HG03575 (cell line): ENCODE data around the gene SNURF.
"Not testable (repeated sequence)": the region's sequence is repeated elsewhere in the genome, so short reads cannot be mapped to it uniquely, and the experiment has no call there.

Experiments
- ATAC-seq: cut with Tn5 transposase; IDR thresholded peaks from one replicate; pipeline ENCODE4 v1.9.1; 2021; ENCODE audit not compliant: unreplicated experiment, insufficient number of reproducible peaks, low FRiP score; ENCODE audit errors: extremely low read depth

The SNURF gene

GRCh38 chr15:24962880-24963279, 8.1 kb downstream of the SNURF start:
- no peak for ATAC-seq

DNA sequence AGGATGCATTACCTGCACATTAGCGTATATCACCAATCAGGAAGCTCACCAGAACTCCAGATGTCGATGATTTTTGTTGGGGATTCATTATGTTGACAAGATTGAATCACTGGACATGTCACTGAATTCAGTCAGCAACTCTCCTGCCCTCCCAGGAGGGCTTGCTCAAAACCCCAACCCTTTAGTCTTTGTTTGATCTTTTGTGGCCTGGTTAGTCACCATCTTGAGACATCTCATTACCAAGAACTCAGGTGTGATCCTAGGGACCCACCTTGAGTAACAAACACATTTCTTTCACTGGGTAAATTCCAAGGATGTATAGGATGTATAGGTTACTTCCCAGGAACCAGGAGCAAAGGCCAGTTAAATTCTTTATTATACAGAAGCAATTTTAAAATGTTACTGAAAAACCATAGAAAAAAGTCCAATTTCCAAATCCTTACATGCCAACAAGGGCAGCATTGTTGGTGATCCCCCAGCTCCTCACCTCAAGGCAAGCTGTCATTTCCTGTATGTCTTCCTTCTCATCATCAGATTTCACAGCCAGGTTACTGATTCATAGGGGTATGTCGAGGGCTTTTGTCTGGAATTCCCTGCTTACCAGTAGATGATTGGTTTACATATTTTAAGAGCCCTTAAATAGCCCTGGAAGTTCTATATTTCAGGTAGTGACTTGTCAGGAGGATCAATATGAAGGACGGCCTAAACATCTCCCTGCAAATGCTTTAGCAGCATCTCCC, 11.7 kb downstream of the SNURF start:
- no peak for ATAC-seq

GRCh38 chr15:24971052-24971451, 16.3 kb downstream of the SNURF start:
- no peak for ATAC-seq

GRCh38 chr15:24971772-24972171, 17.0 kb downstream of the SNURF start:
- no peak for ATAC-seq

- ATAC-seq = not testable (repeated sequence)
Measured at GRCh38 chr15:24972707-24973106, 17.9 kb downstream of the SNURF start.

DNA sequence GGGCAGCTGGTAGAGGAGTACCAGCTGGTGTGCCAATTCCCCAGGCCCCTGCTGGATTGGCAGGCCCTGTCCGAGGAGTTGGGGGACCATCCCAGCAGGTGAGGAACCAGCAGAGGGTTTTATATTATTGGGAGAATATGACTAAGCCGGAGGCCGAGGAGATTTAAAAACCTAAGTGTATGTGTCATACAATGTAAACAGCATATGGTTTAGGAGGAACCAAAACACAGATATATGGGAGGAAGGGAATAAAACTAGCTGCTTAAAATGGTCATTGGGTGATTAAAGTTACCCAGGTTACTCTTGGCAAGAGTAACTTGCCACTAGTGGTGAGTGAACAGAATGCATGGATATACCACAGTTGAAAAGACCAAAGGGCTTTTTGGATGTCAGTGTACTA, 22.1 kb downstream of the SNURF start:
- ATAC-seq = no peak

DNA sequence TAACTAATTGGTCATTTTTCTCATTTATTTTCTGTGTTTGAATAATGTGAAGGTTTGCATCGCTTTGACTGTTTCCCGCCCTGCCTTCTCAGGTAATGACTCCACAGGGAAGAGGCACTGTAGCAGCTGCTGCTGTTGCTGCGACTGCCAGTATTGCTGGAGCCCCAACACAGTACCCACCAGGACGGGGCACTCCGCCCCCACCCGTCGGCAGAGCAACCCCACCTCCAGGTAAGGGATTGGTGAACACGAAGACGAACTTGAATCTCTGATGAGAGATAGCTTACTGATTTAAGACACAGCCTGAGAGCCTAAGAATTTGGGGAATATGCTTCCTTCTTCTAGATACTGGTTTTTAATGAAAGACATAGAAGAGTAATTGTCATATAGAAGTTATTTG, 22.9 kb downstream of the SNURF start:
- no peak for ATAC-seq

DNA sequence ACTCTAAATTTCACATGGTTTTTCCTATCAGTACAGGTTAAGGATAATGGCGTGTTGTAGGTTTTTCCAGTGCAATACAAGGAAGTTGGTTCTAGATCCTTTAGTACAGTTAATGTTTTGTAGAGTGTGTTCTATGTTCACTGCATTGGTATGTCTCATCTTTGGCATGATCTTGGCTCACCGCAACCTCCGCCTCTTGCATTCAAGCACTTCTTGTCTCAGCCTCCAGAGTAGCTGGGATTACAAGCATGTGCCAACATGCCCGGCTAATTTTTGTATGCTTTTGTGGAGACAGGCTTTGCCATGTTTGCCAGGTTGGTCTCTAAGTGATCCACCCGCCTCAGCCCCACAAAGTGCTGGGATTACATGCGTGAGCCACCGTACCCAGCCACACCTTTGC, 30.4 kb downstream of the SNURF start:
- ATAC-seq = no peak

DNA sequence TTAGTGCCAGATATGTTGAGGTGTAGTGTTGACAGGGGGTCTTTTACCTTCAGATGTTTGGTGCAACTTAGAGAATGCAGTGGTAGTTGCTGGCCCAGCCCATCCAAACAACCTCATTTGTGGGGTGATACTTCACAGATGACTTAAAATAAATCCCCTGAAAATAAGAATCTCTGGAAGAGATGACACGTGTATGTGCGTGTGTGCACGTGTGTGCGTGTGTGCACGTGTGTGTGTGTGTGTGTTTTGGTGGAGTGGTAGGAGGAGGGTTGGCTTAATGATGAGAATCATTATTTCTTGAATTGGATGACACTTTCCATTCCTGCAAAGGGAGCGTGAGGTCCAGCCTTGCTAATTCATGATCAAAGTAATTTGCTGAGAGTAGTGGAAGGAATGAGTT, 31.9 kb downstream of the SNURF start:
- no peak for ATAC-seq
